H1 (cell line): ENCODE data around the gene DIPK1B. TPM values are rescaled to one million over a fixed set of nuclear protein-coding genes. Genes with fewer than 3 reads are reported as not detected.

Experiments
- CTCF ChIA-PET: fragments of 300-600 bp; sonication (Branson Sonifier 250); formaldehyde crosslinking; loops from one replicate; lab custom pipeline; 2021; ENCODE audit not compliant: partially characterized antibody; lab: Charles Lee
- POLR2A ChIA-PET: fragments of 300-600 bp; sonication (Branson Sonifier 250); formaldehyde crosslinking; loops from one replicate; lab custom pipeline; 2021; ENCODE audit warnings: inconsistent platforms; ENCODE audit not compliant: partially characterized antibody; lab: Charles Lee
- DNase-seq, 2 experiments: peaks; one replicate each; pipeline versions ENCODE4 v3.0.0 to v3.0.0-alpha.2; 2010 to 2022; ENCODE audit warnings: low spot score in 2 of 2, low read depth in 1 of 2, mixed read lengths in 1 of 2
- FAIRE-seq: peaks from 2 replicates; lab custom pipeline; 2011; peaks lifted over from hg19 to GRCh38; lab: Jason Lieb, UNC
- H2AFZ ChIP-seq: 2 replicates; pipeline ENCODE4 v1.8.1; 2012; ENCODE audit warnings: low read length, inconsistent platforms
- H2AK5ac ChIP-seq: 2 replicates; pipeline ENCODE4 v1.6.1; 2013; ENCODE audit warnings: low read depth, low read length
- H2BK120ac ChIP-seq: replicated peaks from 2 replicates; pipeline ENCODE3; 2013; ENCODE audit warnings: low read depth, low read length, inconsistent platforms
- H2BK12ac ChIP-seq: 2 replicates; pipeline ENCODE4 v1.6.1; 2013; ENCODE audit warnings: low read depth, low read length
- H2BK15ac ChIP-seq: 2 replicates; pipeline ENCODE4 v1.6.1; 2013; ENCODE audit warnings: low read length
- H2BK20ac ChIP-seq: 2 replicates; pipeline ENCODE4 v1.6.1; 2013; ENCODE audit warnings: low read length
- H2BK5ac ChIP-seq: 2 replicates; pipeline ENCODE4 v1.6.1; 2013; ENCODE audit warnings: low read depth, low read length
- H3K14ac ChIP-seq: 2 replicates; pipeline ENCODE4 v1.6.1; 2013; ENCODE audit warnings: inconsistent platforms; ENCODE audit not compliant: insufficient read length
- H3K18ac ChIP-seq: 2 replicates; pipeline ENCODE4 v1.6.1; 2013; ENCODE audit warnings: low read length; ENCODE audit errors: extremely low read depth
- H3K23ac ChIP-seq: 2 replicates; pipeline ENCODE4 v1.6.1; 2013; ENCODE audit warnings: inconsistent platforms; ENCODE audit not compliant: insufficient read length
- H3K23me2 ChIP-seq: 2 replicates; pipeline ENCODE4 v1.6.1; 2013; ENCODE audit warnings: low read depth, low read length
- H3K27ac ChIP-seq: 2 replicates; pipeline ENCODE4 v1.6.1; 2011; ENCODE audit warnings: low read depth, low read length, inconsistent platforms
- H3K27me3 ChIP-seq, 4 experiments: replicated peaks in 1 of 4; 1 replicate in 1 of 4; 2 replicates in 3 of 4; pipeline versions ENCODE4 v1.6.1 to v1.8.1; 2011 to 2013; ENCODE audit warnings: low read length in 3 of 4, mild to moderate bottlenecking in 3 of 4, inconsistent platforms in 2 of 4, mixed read lengths in 2 of 4, moderate library complexity in 1 of 4; ENCODE audit not compliant: control insufficient read depth in 3 of 4, insufficient read depth in 3 of 4; ENCODE audit errors: extremely low read depth in 1 of 4
- H3K36me3 ChIP-seq, 4 experiments: 2 replicates each; pipeline versions ENCODE4 v1.6.1 to v1.8.1; 2011 to 2013; ENCODE audit warnings: mild to moderate bottlenecking in 4 of 4, low read length in 3 of 4, moderate library complexity in 2 of 4, control low read depth in 1 of 4, inconsistent platforms in 1 of 4; ENCODE audit not compliant: insufficient read depth in 4 of 4, control insufficient read depth in 2 of 4
- H3K4ac ChIP-seq: replicated peaks from 2 replicates; pipeline ENCODE3; 2013; ENCODE audit warnings: low read length, low read depth, mixed read lengths, inconsistent platforms; ENCODE audit not compliant: insufficient read length
- H3K4me1 ChIP-seq, 4 experiments: replicated peaks in 1 of 4; 1 replicate in 1 of 4; 2 replicates in 3 of 4; pipeline versions ENCODE4 v1.6.1 to v1.8.1; 2011 to 2013; ENCODE audit warnings: low read length in 3 of 4, inconsistent platforms in 2 of 4, mixed read lengths in 1 of 4; ENCODE audit not compliant: insufficient read depth in 4 of 4, control insufficient read depth in 3 of 4
- H3K4me2 ChIP-seq, 2 experiments: 2 replicates each; pipeline versions ENCODE4 v1.6.1 to v1.8.1; 2011 to 2013; ENCODE audit warnings: low read depth in 2 of 2, low read length in 2 of 2, control low read depth in 1 of 2, inconsistent platforms in 1 of 2, mild to moderate bottlenecking in 1 of 2; ENCODE audit not compliant: insufficient read depth in 1 of 2
- H3K4me3 ChIP-seq, 4 experiments: fragments of 200-600, 300-600 bp in 1 of 4; sonication (generic), shearing (Covaris generic), sonication (Bioruptor Twin) in 1 of 4; 2 replicates each; pipeline versions ENCODE4 v1.5.1 to v1.8.1; 2011 to 2016; ENCODE audit warnings: low read length in 4 of 4, low read depth in 3 of 4, control low read depth in 2 of 4, inconsistent platforms in 2 of 4, mild to moderate bottlenecking in 2 of 4, mixed read lengths in 1 of 4, moderate library complexity in 1 of 4; ENCODE audit not compliant: insufficient read depth in 2 of 4; ENCODE audit errors: extremely low read depth in 1 of 4
- H3K56ac ChIP-seq: replicated peaks from 2 replicates; pipeline ENCODE3; 2013; ENCODE audit warnings: low read depth, mild to moderate bottlenecking, mixed read lengths, low read length, inconsistent platforms; ENCODE audit not compliant: insufficient read length
- H3K79me1 ChIP-seq: 2 replicates; pipeline ENCODE4 v1.6.1; 2013; ENCODE audit warnings: low read depth, low read length, control low read depth
- H3K79me2 ChIP-seq, 2 experiments: 2 replicates each; pipeline versions ENCODE4 v1.6.1 to v1.8.1; 2012 to 2013; ENCODE audit warnings: low read length in 2 of 2, mild to moderate bottlenecking in 2 of 2, inconsistent platforms in 1 of 2; ENCODE audit not compliant: insufficient read depth in 2 of 2, control insufficient read depth in 1 of 2
- H3K9ac ChIP-seq, 4 experiments: replicated peaks in 1 of 4; 1 replicate in 1 of 4; 2 replicates in 3 of 4; pipeline versions ENCODE4 v1.6.1 to v1.8.1; 2011 to 2013; ENCODE audit warnings: low read depth in 3 of 4, low read length in 3 of 4, control low read depth in 2 of 4, mild to moderate bottlenecking in 2 of 4, moderate library complexity in 2 of 4, inconsistent platforms in 1 of 4; ENCODE audit errors: extremely low read depth in 1 of 4
- H3K9me3 ChIP-seq, 2 experiments: 2 replicates each; pipeline versions ENCODE4 v1.6.1 to v1.8.1; 2012 to 2013; ENCODE audit warnings: mild to moderate bottlenecking in 2 of 2, moderate library complexity in 2 of 2, control low read depth in 1 of 2, inconsistent platforms in 1 of 2, low read depth in 1 of 2, low read length in 1 of 2, mixed read lengths in 1 of 2; ENCODE audit not compliant: insufficient read depth in 2 of 2
- H4K20me1 ChIP-seq, 2 experiments: replicated peaks in 1 of 2; 2 replicates each; pipeline versions ENCODE3 to v1.8.1; 2011 to 2013; ENCODE audit warnings: inconsistent platforms in 2 of 2, low read length in 2 of 2, mild to moderate bottlenecking in 1 of 2; ENCODE audit not compliant: insufficient read depth in 2 of 2, control insufficient read depth in 1 of 2
- H4K5ac ChIP-seq: 2 replicates; pipeline ENCODE4 v1.6.1; 2013; ENCODE audit warnings: low read length, low read depth, mixed read lengths, inconsistent platforms; ENCODE audit not compliant: insufficient read length
- H4K8ac ChIP-seq: 2 replicates; pipeline ENCODE4 v1.8.0; 2013; ENCODE audit warnings: mild to moderate bottlenecking, moderate library complexity, low read length, inconsistent platforms; ENCODE audit not compliant: insufficient read depth; ENCODE audit errors: extremely low read depth
- H4K91ac ChIP-seq: replicated peaks from 2 replicates; pipeline ENCODE3; 2013; ENCODE audit warnings: low read length, mixed read lengths, inconsistent platforms; ENCODE audit not compliant: insufficient read length
- EGR1 ChIP-seq: IDR thresholded peaks from 2 replicates; pipeline ENCODE4 v1.6.1; 2011; ENCODE audit warnings: low read depth, low read length, borderline replicate concordance
- EZH2 ChIP-seq: fragments of 200-600 bp; sonication (generic); IDR thresholded peaks from 2 replicates; pipeline ENCODE4 v1.7.1; 2012; ENCODE audit warnings: low read depth, mild to moderate bottlenecking, moderate library complexity, low read length, inconsistent platforms; ENCODE audit not compliant: severe bottlenecking
- HDAC6 ChIP-seq: IDR thresholded peaks from one replicate; pipeline ENCODE4 v1.7.1; 2012; ENCODE audit warnings: low read depth, mild to moderate bottlenecking, inconsistent platforms, low read length, moderate library complexity
- JUN ChIP-seq: IDR thresholded peaks from 2 replicates; pipeline ENCODE4 v1.6.1; 2011; ENCODE audit warnings: low read depth, mild to moderate bottlenecking, improper control_type of control experiment, low read length
- RFX5 ChIP-seq: IDR thresholded peaks from 2 replicates; pipeline ENCODE4 v1.6.1; 2011; ENCODE audit warnings: low read depth, low read length, improper control_type of control experiment, borderline replicate concordance
- SIX5 ChIP-seq: IDR thresholded peaks from 2 replicates; pipeline ENCODE4 v1.6.1; 2011; ENCODE audit warnings: mild to moderate bottlenecking, low read depth, low read length
- SP1 ChIP-seq: IDR thresholded peaks from 2 replicates; pipeline ENCODE4 v1.6.1; 2011; ENCODE audit warnings: low read depth, low read length
- TAF1 ChIP-seq: IDR thresholded peaks from 2 replicates; pipeline ENCODE4 v1.6.1; 2011; ENCODE audit warnings: mild to moderate bottlenecking, low read depth, low read length
- ZNF274 ChIP-seq: IDR thresholded peaks from 2 replicates; pipeline ENCODE4 v1.7.0; 2012; ENCODE audit warnings: low read length, borderline replicate concordance; ENCODE audit errors: extremely low read depth
- WGBS, 2 experiments: shearing (Covaris generic) in 1 of 2; methylation state at CpG; one replicate each; pipeline versions ENCODE4 v1.1.6 to v1.1.7; 2013 to 2015; ENCODE audit warnings: low lambda C conversion rate in 2 of 2, mixed read lengths in 2 of 2, inconsistent platforms in 1 of 2, low coverage in 1 of 2, missing lambda C conversion rate in 1 of 2; ENCODE audit not compliant: insufficient replicate concordance in 2 of 2, insufficient coverage in 1 of 2, insufficient read length in 1 of 2; ENCODE audit errors: extremely low coverage in 1 of 2, missing lambda C conversion rate in 1 of 2; 5-methylcytosine and 5-hydroxymethylcytosine counted together
- polyA plus RNA-seq, 7 experiments: library from polyadenylated mRNA; depleted of rRNA in 3 of 7; stranded (reverse) in 5 of 7; unstranded in 2 of 7; fragments of >200 nt in 5 of 7; fragments of 200-250 nt in 2 of 7; gene quantifications; 1 replicate in 5 of 7; 2 replicates in 1 of 7; 4 replicates in 1 of 7; pipeline versions ENCODE4 v1.2.1 to v1.2.3, GENCODE V29; 2011 to 2013; ENCODE audit warnings: missing spikeins in 2 of 7, mixed read lengths in 2 of 7
- total RNA-seq: library from RNA; stranded (reverse); fragmentation: NEBNext Ultra II Directional; extraction: Animal tissue kit (Norgen Biotek cat#: 25700); gene quantifications from 2 replicates; pipeline ENCODE4 v1.2.1, GENCODE V29; 2021

Gene DIPK1B
- total and polyA plus RNA-seq, 2 of the 8 experiments (the other 6 are each of a cell fraction or from before 2014, with no cell fraction given): 32.3 to 64.8 TPM

DNA sequence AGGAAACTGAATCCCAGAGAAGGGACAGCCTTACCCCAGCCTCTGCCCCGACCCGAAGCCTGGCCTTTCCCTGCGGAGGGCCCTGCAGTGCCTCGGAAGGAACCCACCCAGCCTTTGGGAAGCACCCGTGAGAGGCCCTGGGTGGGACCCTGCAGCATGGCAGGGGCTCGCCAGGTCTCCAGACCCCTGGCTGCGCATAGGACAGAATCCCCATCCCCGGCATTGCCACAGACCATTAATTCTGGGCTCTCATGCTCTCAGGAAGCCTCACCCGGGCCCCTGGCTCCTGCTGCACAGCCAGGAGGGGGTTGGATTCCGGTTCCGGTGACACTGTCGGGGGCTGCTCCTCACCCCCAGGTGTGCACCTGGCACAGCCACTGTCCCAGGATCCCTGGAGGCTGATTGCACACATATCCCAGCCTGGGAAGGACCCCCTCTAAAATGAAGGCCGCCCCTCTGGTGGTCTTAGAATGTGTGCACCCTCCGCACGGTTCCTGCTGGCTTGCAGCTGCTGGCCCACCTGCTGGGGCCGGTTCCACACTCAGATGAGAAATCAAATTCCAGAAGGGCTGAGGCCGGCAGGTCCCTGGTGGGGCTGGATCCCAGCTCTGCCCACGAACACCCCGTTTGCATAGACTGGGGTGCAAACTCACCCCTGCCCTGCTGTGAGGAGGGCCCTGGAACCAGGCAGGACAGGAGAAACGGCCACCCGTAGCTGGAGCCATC is 45.0 kb upstream of the DIPK1B start:
- H3K18ac ChIP-seq: no peak overlapping the region
- no peak overlapping the region for H2BK20ac ChIP-seq
- H4K20me1 ChIP-seq: peaks cover 0 to 9% of the 10 kb centered on the region in 2 experiments
- no peak overlapping the region for H2BK5ac ChIP-seq
- H3K9ac ChIP-seq: no peak overlapping the region
- no peak overlapping the region for H4K5ac ChIP-seq
- no peaks in the 10 kb centered on the region for H3K36me3 ChIP-seq
- H3K56ac ChIP-seq: no peak overlapping the region
- no peak for TF ChIP-seq EZH2
- TF ChIP-seq RFX5: no peak
- TF ChIP-seq SIX5: no peak
- no peak for TF ChIP-seq EGR1
- no peak for TF ChIP-seq HDAC6
- no peak for TF ChIP-seq JUN
- TF ChIP-seq ZNF274: no peak
- no peak for TF ChIP-seq SP1
- no peak for TF ChIP-seq TAF1
- H3K27ac ChIP-seq: no peak overlapping the region
- ChIA-PET POLR2A (interaction anchor here (1.5 kb wide), 1 partner anchor 10 kb away, joined by 3 read pairs; no protein-coding TSS in a partner anchor), CTCF (interaction anchor here (0.9 to 2.4 kb wide), 8 partner anchors 8 to 225 kb away, joined by 3 to 11 read pairs (median 6); no protein-coding TSS in a partner anchor)
- WGBS, 2 experiments: 90% methylated on average over 20 of the region's 21 CpGs; no CpG with 5 or more reads in 1 of the 2 experiments
- no peak overlapping the region for H3K4me2 ChIP-seq
- no peaks in the 10 kb centered on the region for H3K79me2 ChIP-seq
- H3K14ac ChIP-seq: no peak overlapping the region
- H3K9me3 ChIP-seq: no peaks in the 10 kb centered on the region
- no peak overlapping the region for H3K4me3 ChIP-seq
- H3K23ac ChIP-seq: no peak overlapping the region
- H3K4me1 ChIP-seq: peaks cover 0 to 4% (median 2%) of the 10 kb centered on the region in 4 experiments; a peak in 4 of 7 replicates
- no peak overlapping the region for H2BK15ac ChIP-seq
- H4K91ac ChIP-seq: no peak overlapping the region
- DNase-seq (no peak), FAIRE-seq (no peak)
- H3K23me2 ChIP-seq: no peaks in the 10 kb centered on the region; the same call in 1 of the 2 replicates
- H2BK120ac ChIP-seq: no peak overlapping the region
- no peaks in the 10 kb centered on the region for H3K79me1 ChIP-seq
- no peak overlapping the region for H3K4ac ChIP-seq
- H2AK5ac ChIP-seq: no peak overlapping the region
- no peaks in the 10 kb centered on the region; a peak in 2 of 7 replicates for H3K27me3 ChIP-seq
- no peak overlapping the region for H2BK12ac ChIP-seq
- H4K8ac ChIP-seq: no peak overlapping the region; the same call in 1 of the 2 replicates
- no peak overlapping the region for H2AFZ ChIP-seq
